Peyer's patch (tissue), 4 donors: ENCODE data around the gene DCAF11.

Experiments used
- POLR2A ChIP-seq, 2 donors: fragments of 450-650 bp; IDR thresholded peaks; one replicate each; pipeline ENCODE4 v1.5.1; 2017; ENCODE audit warnings: antibody characterized with exemption in 2 of 2, mild to moderate bottlenecking in 2 of 2, moderate library complexity in 2 of 2
- TF ChIP-seq, protein P1 (sequence below), 6 experiments: fragments of 450-650 bp in 4 of 6; fragments of 200-600 bp in 2 of 6; sonication (generic) in 1 of 6; IDR thresholded peaks; one replicate each; pipeline ENCODE4 v1.5.1; 2017 to 2019; ENCODE audit warnings: antibody characterized with exemption in 6 of 6, mild to moderate bottlenecking in 3 of 6, moderate library complexity in 1 of 6

DNA sequence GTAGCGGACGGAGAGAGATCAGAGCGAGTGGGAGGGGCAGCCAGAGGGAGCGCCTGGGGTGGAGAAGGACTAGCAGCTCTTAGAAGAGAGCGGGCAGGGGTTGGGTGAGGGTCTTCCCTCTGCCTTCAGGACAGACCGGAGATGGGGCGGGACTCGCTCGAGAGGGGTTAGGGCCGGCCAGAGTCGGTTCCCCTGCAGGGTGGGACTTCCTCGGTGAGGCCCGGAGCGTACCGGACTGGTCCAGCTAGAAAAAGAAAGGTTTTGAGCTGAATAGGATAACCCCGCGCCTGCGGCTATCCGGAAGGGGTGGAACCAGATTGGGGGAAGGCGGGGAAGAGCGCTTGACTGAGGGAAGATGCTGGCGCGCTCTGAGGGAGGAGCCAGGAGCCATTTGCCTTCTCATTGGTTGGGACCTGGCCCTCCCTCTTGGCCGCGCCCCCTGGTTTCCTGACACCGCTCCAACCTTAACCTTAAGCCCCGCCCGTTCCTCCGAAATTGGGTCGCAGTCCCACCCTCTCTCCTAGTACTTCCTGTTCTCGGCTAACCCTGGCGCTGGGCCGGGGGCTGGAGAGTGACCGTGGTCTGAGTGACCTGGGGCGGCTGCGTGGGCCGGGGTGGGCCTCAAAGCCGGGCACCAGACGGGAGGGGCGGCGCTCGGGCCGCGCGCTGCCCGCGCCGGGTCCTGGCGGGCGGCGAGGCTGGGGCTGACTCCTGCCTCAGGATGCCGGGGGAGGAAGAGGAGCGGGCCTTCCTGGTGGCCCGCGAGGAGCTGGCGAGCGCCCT lies 32.6 kb downstream of the DCAF11 start, which contains the start of gene RNF31:
- TF ChIP-seq, protein P1, sequence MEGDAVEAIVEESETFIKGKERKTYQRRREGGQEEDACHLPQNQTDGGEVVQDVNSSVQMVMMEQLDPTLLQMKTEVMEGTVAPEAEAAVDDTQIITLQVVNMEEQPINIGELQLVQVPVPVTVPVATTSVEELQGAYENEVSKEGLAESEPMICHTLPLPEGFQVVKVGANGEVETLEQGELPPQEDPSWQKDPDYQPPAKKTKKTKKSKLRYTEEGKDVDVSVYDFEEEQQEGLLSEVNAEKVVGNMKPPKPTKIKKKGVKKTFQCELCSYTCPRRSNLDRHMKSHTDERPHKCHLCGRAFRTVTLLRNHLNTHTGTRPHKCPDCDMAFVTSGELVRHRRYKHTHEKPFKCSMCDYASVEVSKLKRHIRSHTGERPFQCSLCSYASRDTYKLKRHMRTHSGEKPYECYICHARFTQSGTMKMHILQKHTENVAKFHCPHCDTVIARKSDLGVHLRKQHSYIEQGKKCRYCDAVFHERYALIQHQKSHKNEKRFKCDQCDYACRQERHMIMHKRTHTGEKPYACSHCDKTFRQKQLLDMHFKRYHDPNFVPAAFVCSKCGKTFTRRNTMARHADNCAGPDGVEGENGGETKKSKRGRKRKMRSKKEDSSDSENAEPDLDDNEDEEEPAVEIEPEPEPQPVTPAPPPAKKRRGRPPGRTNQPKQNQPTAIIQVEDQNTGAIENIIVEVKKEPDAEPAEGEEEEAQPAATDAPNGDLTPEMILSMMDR (IDR thresholded peaks at IDR 0.05) = no peak
- TF ChIP-seq POLR2A (IDR thresholded peaks at IDR 0.05) = peak; percentile 38 to 54
